Natural killer cell (primary cell): ENCODE measurements around the gene ROS1. TPM values are rescaled to one million over a fixed set of nuclear protein-coding genes. Genes with fewer than 3 reads are reported as not detected.

Experiments used
- ATAC-seq, 3 donors: fragments of 150-1000 bp in 2 of 3; fragments of 200-7000 bp in 1 of 3; cut with Tn5 transposase; 1 replicate in 1 of 3; 2 replicates in 2 of 3; pipeline ENCODE4 v1.10.0; 2021; ENCODE audit warnings: mild to moderate bottlenecking in 2 of 3, moderate library complexity in 2 of 3
- DNase-seq, 2 donors: peaks; one replicate each; pipeline versions ENCODE4 v3.0.0 to v3.0.0-alpha.2; 2013 to 2021; ENCODE audit warnings: mixed read lengths in 1 of 2
- H3K27ac ChIP-seq: one replicate; pipeline ENCODE4 v1.5.1; 2013; ENCODE audit warnings: mild to moderate bottlenecking, low read length
- H3K27me3 ChIP-seq: one replicate; pipeline ENCODE4 v1.6.1; 2013; ENCODE audit warnings: low read length; ENCODE audit not compliant: control insufficient read depth, insufficient read depth
- H3K36me3 ChIP-seq: one replicate; pipeline ENCODE4 v1.6.1; 2013; ENCODE audit warnings: low read length; ENCODE audit not compliant: control insufficient read depth, insufficient read depth
- H3K4me1 ChIP-seq: one replicate; pipeline ENCODE4 v1.6.1; 2013; ENCODE audit warnings: low read length; ENCODE audit not compliant: control insufficient read depth, insufficient read depth
- H3K4me3 ChIP-seq: one replicate; pipeline ENCODE4 v1.5.1; 2013; ENCODE audit warnings: low read length
- H3K9me3 ChIP-seq: one replicate; pipeline ENCODE4 v1.6.1; 2013; ENCODE audit warnings: low read length; ENCODE audit not compliant: control insufficient read depth, insufficient read depth
- H3K27ac Mint-ChIP-seq, 2 donors: one replicate each; pipeline ENCODE4 v1.8.0; 2022; ENCODE audit warnings: mild to moderate bottlenecking in 2 of 2, mixed read lengths in 2 of 2, moderate library complexity in 1 of 2
- H3K27me3 Mint-ChIP-seq, 2 donors: one replicate each; pipeline ENCODE4 v1.8.0; 2022; ENCODE audit warnings: low read depth in 2 of 2, mixed read lengths in 2 of 2
- H3K36me3 Mint-ChIP-seq: one replicate; pipeline ENCODE4 v1.8.0; 2022; ENCODE audit warnings: mixed read lengths
- H3K4me1 Mint-ChIP-seq, 2 donors: one replicate each; pipeline ENCODE4 v1.8.0; 2022; ENCODE audit warnings: mixed read lengths in 2 of 2
- H3K4me3 Mint-ChIP-seq: one replicate; pipeline ENCODE4 v1.8.0; 2022; ENCODE audit warnings: mild to moderate bottlenecking, moderate library complexity, mixed read lengths
- H3K9me3 Mint-ChIP-seq, 2 donors: one replicate each; pipeline ENCODE4 v1.8.0; 2022; ENCODE audit warnings: mixed read lengths in 2 of 2
- WGBS: methylation state at CpG from one replicate; pipeline ENCODE4 v1.1.7; 2013; ENCODE audit warnings: missing lambda C conversion rate; ENCODE audit not compliant: insufficient coverage; 5-methylcytosine and 5-hydroxymethylcytosine counted together
- intact Hi-C: fragments of 100-400 bp; cut with micrococcal nuclease; formaldehyde crosslinking; loops from one replicate; pipeline ENCODE4 v1.14.2; 2022
- total RNA-seq, 4 donors: library from RNA; stranded (reverse); fragments of 120-200 nt in 1 of 4; gene quantifications; one replicate each; pipeline versions ENCODE4 v1.2.3 to v1.2.4, GENCODE V29; 2013 to 2022
- TF ChIP-seq, protein P1 (sequence below): fragments of 200-600 bp; IDR thresholded peaks from one replicate; pipeline ENCODE4 v1.8.0; 2022; ENCODE audit warnings: antibody characterized with exemption

The ROS1 gene
- total RNA-seq, 3 donors from 2014 or later (not counting 1 experiment from before 2014, with no cell fraction given): not detected

DNA sequence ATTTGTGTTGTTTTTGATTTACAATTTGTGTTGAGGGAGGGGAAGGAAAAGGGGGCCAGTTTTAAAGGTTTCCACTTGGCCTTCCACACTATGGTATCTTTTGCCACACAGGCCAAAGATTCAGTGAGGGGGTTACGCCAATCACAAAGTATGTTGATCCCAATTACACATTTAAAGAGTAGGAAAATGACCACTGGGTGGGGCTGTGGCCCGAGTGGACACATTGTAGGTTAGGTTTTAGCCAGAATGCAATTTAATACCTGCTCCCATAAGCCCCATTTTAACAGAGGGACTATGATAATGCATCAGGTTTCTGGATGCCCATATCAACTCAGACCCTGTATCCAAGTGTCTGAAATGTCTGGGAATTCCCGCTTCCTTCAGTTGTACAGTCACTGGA is 144.8 kb downstream of the ROS1 start:
- TF ChIP-seq, protein P1, sequence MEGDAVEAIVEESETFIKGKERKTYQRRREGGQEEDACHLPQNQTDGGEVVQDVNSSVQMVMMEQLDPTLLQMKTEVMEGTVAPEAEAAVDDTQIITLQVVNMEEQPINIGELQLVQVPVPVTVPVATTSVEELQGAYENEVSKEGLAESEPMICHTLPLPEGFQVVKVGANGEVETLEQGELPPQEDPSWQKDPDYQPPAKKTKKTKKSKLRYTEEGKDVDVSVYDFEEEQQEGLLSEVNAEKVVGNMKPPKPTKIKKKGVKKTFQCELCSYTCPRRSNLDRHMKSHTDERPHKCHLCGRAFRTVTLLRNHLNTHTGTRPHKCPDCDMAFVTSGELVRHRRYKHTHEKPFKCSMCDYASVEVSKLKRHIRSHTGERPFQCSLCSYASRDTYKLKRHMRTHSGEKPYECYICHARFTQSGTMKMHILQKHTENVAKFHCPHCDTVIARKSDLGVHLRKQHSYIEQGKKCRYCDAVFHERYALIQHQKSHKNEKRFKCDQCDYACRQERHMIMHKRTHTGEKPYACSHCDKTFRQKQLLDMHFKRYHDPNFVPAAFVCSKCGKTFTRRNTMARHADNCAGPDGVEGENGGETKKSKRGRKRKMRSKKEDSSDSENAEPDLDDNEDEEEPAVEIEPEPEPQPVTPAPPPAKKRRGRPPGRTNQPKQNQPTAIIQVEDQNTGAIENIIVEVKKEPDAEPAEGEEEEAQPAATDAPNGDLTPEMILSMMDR: no peak
- intact Hi-C loops: no loop called here
- no peaks in the 10 kb centered on the region for H3K36me3 Mint-ChIP-seq
- H3K36me3 ChIP-seq: no peaks in the 10 kb centered on the region
- no peak overlapping the region for H3K27ac Mint-ChIP-seq
- no peaks in the 10 kb centered on the region for H3K27me3 ChIP-seq
- H3K9me3 Mint-ChIP-seq: no peaks in the 10 kb centered on the region
- ATAC-seq (no peak), DNase-seq (no peak)
- no peak overlapping the region for H3K27ac ChIP-seq
- H3K9me3 ChIP-seq: no peaks in the 10 kb centered on the region
- 72% methylated on average over 2 of the region's 3 CpGs for WGBS
- peaks cover 4 to 7% of the 10 kb centered on the region in 2 donors for H3K27me3 Mint-ChIP-seq
- no peaks in the 10 kb centered on the region for H3K4me1 Mint-ChIP-seq
- H3K4me3 ChIP-seq: no peak overlapping the region
- H3K4me1 ChIP-seq: no peaks in the 10 kb centered on the region
- no peak overlapping the region for H3K4me3 Mint-ChIP-seq

DNA sequence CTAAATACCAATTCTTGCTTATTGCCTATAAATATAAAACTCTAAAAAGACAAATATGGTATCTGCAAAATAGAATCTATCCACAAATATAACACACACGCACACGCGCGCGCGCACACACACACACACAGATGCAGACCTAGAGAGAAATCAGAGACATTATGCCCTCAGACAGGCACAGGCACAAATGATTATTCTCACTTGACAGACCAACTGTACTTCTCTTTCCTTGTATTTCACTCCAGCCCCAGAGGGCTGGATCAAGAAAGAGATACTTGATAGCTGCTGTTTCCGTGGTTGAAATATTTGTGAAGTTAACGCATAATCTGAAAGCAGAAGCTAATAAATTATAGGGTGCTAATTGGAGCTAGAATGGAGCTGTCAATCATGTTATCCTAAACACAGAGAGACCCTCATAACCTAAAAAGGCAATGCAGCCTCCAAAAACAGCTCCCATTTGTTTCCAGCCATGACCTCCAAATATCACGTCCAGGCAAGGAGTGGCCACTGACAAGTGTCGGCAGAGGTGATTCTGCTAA is 148.9 kb downstream of the ROS1 start:
- intact Hi-C loops: no loop called here
- Mint-ChIP-seq H3K27ac (no peak overlapping the region), H3K27me3 (peaks cover 30 to 42% of the 10 kb centered on the region in 2 donors), H3K9me3 (no peaks in the 10 kb centered on the region), H3K4me3 (no peak overlapping the region), H3K36me3 (no peaks in the 10 kb centered on the region), H3K4me1 (no peaks in the 10 kb centered on the region)
- Histone ChIP-seq H3K9me3 (no peaks in the 10 kb centered on the region), H3K27ac (no peak overlapping the region), H3K36me3 (no peaks in the 10 kb centered on the region), H3K4me3 (no peak overlapping the region), H3K4me1 (no peaks in the 10 kb centered on the region), H3K27me3 (peaks cover 7% of the 10 kb centered on the region)
- no peak for DNase-seq
- 86% methylated on average over 10 of the region's 10 CpGs for WGBS
- no peak for ATAC-seq
- TF ChIP-seq, protein P1: no peak

DNA sequence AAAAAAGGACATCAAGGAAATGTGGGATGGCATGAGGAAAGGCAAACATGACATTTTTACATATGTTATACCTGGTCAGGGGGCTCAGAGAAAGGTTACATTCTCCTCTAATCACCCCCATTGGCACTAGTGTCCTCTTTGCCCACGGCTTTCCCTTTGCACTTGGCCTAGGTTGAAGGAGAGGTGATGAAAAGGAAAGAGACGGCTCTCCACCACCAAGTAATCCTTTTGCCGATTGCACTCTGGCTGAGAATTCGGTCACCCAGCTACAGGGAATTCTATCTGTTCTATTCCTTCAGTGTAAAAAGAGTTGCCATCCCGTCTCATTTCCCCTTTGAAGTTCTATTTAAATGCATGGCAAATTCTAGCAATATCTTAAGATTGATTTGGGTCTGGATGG is 150.0 kb downstream of the ROS1 start:
- TF ChIP-seq, protein P1: no peak
- H3K27ac Mint-ChIP-seq: no peak overlapping the region
- DNase-seq (no peak), ATAC-seq (no peak)
- no peaks in the 10 kb centered on the region for H3K9me3 Mint-ChIP-seq
- no peaks in the 10 kb centered on the region for H3K36me3 Mint-ChIP-seq
- H3K36me3 ChIP-seq: no peaks in the 10 kb centered on the region
- no peak overlapping the region for H3K4me3 Mint-ChIP-seq
- no peak overlapping the region for H3K27ac ChIP-seq
- 69% methylated on average over 2 of the region's 5 CpGs for whole genome bisulfite sequencing
- intact Hi-C loops: no loop called here
- no peaks in the 10 kb centered on the region for H3K9me3 ChIP-seq
- no peaks in the 10 kb centered on the region for H3K4me1 ChIP-seq
- peaks cover 11% of the 10 kb centered on the region for H3K27me3 ChIP-seq
- no peak overlapping the region for H3K4me3 ChIP-seq
- H3K27me3 Mint-ChIP-seq: peaks cover 30 to 45% of the 10 kb centered on the region in 2 donors
- H3K4me1 Mint-ChIP-seq: no peaks in the 10 kb centered on the region

- Mint-ChIP-seq H3K36me3 (no peaks in the 10 kb centered on the region), H3K9me3 (no peaks in the 10 kb centered on the region), H3K27me3 (peaks cover 30 to 45% of the 10 kb centered on the region in 2 donors), H3K4me1 (no peaks in the 10 kb centered on the region), H3K27ac (no peak overlapping the region), H3K4me3 (no peak overlapping the region)
- WGBS: 90% methylated on average over 4 of the region's 9 CpGs
- Histone ChIP-seq H3K27ac (no peak overlapping the region), H3K4me3 (no peak overlapping the region), H3K4me1 (no peaks in the 10 kb centered on the region), H3K36me3 (no peaks in the 10 kb centered on the region), H3K9me3 (no peaks in the 10 kb centered on the region), H3K27me3 (peaks cover 11% of the 10 kb centered on the region)
- TF ChIP-seq, protein P1: no peak
- DNase-seq (no peak), ATAC-seq (no peak)
- intact Hi-C loops: no loop called here
Measured at GRCh38 chr6:117275205-117275604, 150.5 kb downstream of the ROS1 start.
